Loucy (cell line): ENCODE measurements around the gene CNTNAP2.

Source experiments
- EZH2phosphoT487 ChIP-seq: fragments of 200-600 bp; IDR thresholded peaks from 2 replicates; pipeline ENCODE4 v1.6.1; 2018; ENCODE audit warnings: antibody characterized with exemption, mild to moderate bottlenecking, moderate library complexity, borderline replicate concordance
- TF ChIP-seq, protein P1 (sequence below): fragments of 200-600 bp; sonication (generic); conservative IDR thresholded peaks from 2 replicates; pipeline ENCODE4 v1.5.1; 2014; ENCODE audit warnings: mild to moderate bottlenecking, antibody characterized with exemption, low read length

DNA sequence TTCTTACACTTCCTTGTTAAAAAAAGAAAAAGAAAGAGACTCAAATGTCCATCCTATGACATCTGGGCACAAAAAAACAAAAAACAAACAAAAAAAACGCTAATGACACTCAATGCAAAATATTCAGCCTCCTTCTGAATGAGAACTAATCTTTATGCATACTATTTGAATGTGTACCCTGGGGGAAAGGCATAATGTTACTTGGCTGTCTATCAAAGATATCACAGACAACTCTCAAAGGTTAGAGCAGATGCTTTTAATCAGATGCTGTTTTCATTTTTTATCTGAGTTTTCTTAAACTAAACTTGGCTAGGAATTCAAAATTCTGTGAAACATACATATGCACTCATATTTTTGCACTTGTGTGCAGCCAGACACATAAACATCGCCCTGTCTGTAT is 745.8 kb downstream of the CNTNAP2 start:
- TF ChIP-seq, protein P1, sequence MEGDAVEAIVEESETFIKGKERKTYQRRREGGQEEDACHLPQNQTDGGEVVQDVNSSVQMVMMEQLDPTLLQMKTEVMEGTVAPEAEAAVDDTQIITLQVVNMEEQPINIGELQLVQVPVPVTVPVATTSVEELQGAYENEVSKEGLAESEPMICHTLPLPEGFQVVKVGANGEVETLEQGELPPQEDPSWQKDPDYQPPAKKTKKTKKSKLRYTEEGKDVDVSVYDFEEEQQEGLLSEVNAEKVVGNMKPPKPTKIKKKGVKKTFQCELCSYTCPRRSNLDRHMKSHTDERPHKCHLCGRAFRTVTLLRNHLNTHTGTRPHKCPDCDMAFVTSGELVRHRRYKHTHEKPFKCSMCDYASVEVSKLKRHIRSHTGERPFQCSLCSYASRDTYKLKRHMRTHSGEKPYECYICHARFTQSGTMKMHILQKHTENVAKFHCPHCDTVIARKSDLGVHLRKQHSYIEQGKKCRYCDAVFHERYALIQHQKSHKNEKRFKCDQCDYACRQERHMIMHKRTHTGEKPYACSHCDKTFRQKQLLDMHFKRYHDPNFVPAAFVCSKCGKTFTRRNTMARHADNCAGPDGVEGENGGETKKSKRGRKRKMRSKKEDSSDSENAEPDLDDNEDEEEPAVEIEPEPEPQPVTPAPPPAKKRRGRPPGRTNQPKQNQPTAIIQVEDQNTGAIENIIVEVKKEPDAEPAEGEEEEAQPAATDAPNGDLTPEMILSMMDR, result no peak
- no peak for TF ChIP-seq EZH2phosphoT487
